A172 (cell line): ENCODE data around the gene MSRB2. TPM values are rescaled to one million over a fixed set of nuclear protein-coding genes. Genes with fewer than 3 reads are reported as not detected.
"Not testable (repeated sequence)": the region's sequence is repeated elsewhere in the genome, so short reads cannot be mapped to it uniquely, and the experiment has no call there.

ENCODE experiments used
- DNase-seq: peaks from one replicate; pipeline ENCODE4 v3.0.0-alpha.2; 2015; ENCODE audit warnings: low spot score
- total RNA-seq: library from RNA; depleted of rRNA; stranded (reverse); fragments of >200 nt; shearing (Covaris generic); gene quantifications from 2 replicates; pipeline ENCODE4 v1.2.3, GENCODE V29; 2014

MSRB2 gene
- total RNA-seq, 1 experiment from 2014 or later: 22.8 TPM

- not testable (repeated sequence) for DNase-seq
These were observed 25.1 kb upstream of the MSRB2 start for GRCh38 chr10:23070092-23070912.

- no peak for DNase-seq
These were observed 24.5 kb upstream of the MSRB2 start for GRCh38 chr10:23070913-23071218.

- DNase-seq: not testable (repeated sequence)
These were observed 22.8 kb upstream of the MSRB2 start for GRCh38 chr10:23072593-23072992.

GRCh38 chr10:23073527-23073926, 21.9 kb upstream of the MSRB2 start:
- no peak for DNase-seq

GRCh38 chr10:23075672-23076071, 19.7 kb upstream of the MSRB2 start:
- no peak for DNase-seq

- no peak for DNase-seq
These were observed 17.3 kb upstream of the MSRB2 start for GRCh38 chr10:23078114-23078513.

- DNase-seq: no peak
These were observed 15.7 kb upstream of the MSRB2 start for GRCh38 chr10:23079700-23080099.

- DNase-seq: no peak
These were observed 15.1 kb upstream of the MSRB2 start for GRCh38 chr10:23080262-23080661.

- DNase-seq: no peak
These were observed 14.1 kb upstream of the MSRB2 start for GRCh38 chr10:23081221-23081750.

GRCh38 chr10:23081891-23082290, 13.5 kb upstream of the MSRB2 start:
- DNase-seq: no peak

- peak; percentile 39 for DNase-seq
These were observed 6.8 kb upstream of the MSRB2 start for GRCh38 chr10:23088609-23089008.

- DNase-seq: peak; percentile 8
These were observed 484 bp upstream of the MSRB2 start for GRCh38 chr10:23094786-23095403.

- peak; percentile 35 for DNase-seq
These were observed 805 bp downstream of the MSRB2 start for GRCh38 chr10:23095966-23096801.

- DNase-seq: no peak
These were observed 1.6 kb downstream of the MSRB2 start for GRCh38 chr10:23096802-23097549.

- DNase-seq: no peak
These were observed 3.7 kb downstream of the MSRB2 start for GRCh38 chr10:23099079-23099478.

GRCh38 chr10:23099816-23100215, 4.4 kb downstream of the MSRB2 start:
- DNase-seq: peak; percentile 35

- no peak for DNase-seq
These were observed 5.1 kb downstream of the MSRB2 start for GRCh38 chr10:23100331-23101030.

GRCh38 chr10:23106331-23107072, 11.1 kb downstream of the MSRB2 start:
- no peak for DNase-seq

GRCh38 chr10:23110722-23111516, 15.5 kb downstream of the MSRB2 start:
- no peak for DNase-seq
